Colonic mucosa (tissue), 4 donors: ENCODE measurements around the gene POLDIP2. TPM values are rescaled to one million over a fixed set of nuclear protein-coding genes. Genes with fewer than 3 reads are reported as not detected.

Experiments
- DNase-seq: peaks from one replicate; pipeline ENCODE4 v3.0.0-alpha.2; 2020
- H3K27ac ChIP-seq: fragments of 200-600 bp; one replicate; pipeline ENCODE4 v1.8.0; 2021
- H3K27me3 ChIP-seq: fragments of 200-600 bp; one replicate; pipeline ENCODE4 v1.8.0; 2021
- H3K36me3 ChIP-seq: fragments of 200-600 bp; one replicate; pipeline ENCODE4 v1.8.0; 2021
- H3K4me1 ChIP-seq: fragments of 200-600 bp; one replicate; pipeline ENCODE4 v1.8.0; 2021; ENCODE audit warnings: mild to moderate bottlenecking
- H3K4me3 ChIP-seq: fragments of 200-600 bp; one replicate; pipeline ENCODE4 v1.8.0; 2021
- H3K9ac ChIP-seq, 2 donors: one replicate each; pipeline ENCODE4 v1.7.0; 2013; ENCODE audit warnings: control low read depth in 2 of 2, low read depth in 2 of 2, low read length in 2 of 2
- H3K9me3 ChIP-seq: fragments of 200-600 bp; one replicate; pipeline ENCODE4 v1.8.0; 2021
- intact Hi-C: fragments of 100-400 bp; cut with DNase I; formaldehyde crosslinking; loops from one replicate; pipeline ENCODE4 v1.14.1; 2022
- total RNA-seq, 2 donors: library from RNA; stranded (reverse); fragmentation: NEBNext Ultra II Directional in 1 of 2; extraction: Animal tissue kit (Norgen Biotek cat#: 25700) in 1 of 2; gene quantifications; one replicate each; pipeline ENCODE4 v1.2.1, GENCODE V29; 2021
- TF ChIP-seq, protein P1 (sequence below): fragments of 200-600 bp; IDR thresholded peaks from one replicate; pipeline ENCODE4 v1.8.0; 2022; ENCODE audit warnings: antibody characterized with exemption, mild to moderate bottlenecking
- donor health status: healthy.
- donor health status: DM: no; HTN: no; CAD: no.
- donor health status: DM: no; HTN: no; CAD: no.

POLDIP2 gene
- total RNA-seq, 2 donors from 2014 or later = 80.3 to 132 TPM

DNA sequence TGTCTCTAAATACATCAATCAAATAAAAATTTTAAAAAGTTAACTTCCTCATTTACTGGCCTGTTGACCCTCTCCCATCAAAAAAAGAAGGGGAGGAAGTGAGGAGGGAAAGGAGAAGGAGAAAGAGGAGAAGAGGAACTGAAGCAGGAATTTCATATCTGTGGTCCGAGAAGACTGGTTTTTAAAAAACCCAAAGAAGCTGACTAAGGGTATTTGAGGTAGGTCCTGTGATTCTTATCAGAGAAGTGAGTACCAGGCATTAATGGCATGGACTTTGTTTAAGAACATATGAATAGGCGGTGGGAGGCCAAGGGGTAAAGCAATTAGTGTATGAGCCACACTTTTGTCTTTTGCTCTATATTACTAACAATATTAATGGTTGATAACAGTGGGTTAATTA, 46.7 kb upstream of the POLDIP2 start:
- Histone ChIP-seq H3K4me1 (peaks cover 4% of the 10 kb centered on the region), H3K4me3 (no peak overlapping the region), H3K36me3 (no peaks in the 10 kb centered on the region), H3K9me3 (no peaks in the 10 kb centered on the region), H3K27ac (no peak overlapping the region), H3K27me3 (no peaks in the 10 kb centered on the region), H3K9ac (no peak overlapping the region)
- TF ChIP-seq, protein P1, sequence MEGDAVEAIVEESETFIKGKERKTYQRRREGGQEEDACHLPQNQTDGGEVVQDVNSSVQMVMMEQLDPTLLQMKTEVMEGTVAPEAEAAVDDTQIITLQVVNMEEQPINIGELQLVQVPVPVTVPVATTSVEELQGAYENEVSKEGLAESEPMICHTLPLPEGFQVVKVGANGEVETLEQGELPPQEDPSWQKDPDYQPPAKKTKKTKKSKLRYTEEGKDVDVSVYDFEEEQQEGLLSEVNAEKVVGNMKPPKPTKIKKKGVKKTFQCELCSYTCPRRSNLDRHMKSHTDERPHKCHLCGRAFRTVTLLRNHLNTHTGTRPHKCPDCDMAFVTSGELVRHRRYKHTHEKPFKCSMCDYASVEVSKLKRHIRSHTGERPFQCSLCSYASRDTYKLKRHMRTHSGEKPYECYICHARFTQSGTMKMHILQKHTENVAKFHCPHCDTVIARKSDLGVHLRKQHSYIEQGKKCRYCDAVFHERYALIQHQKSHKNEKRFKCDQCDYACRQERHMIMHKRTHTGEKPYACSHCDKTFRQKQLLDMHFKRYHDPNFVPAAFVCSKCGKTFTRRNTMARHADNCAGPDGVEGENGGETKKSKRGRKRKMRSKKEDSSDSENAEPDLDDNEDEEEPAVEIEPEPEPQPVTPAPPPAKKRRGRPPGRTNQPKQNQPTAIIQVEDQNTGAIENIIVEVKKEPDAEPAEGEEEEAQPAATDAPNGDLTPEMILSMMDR = no peak
- intact Hi-C loops = no loop called here
- DNase-seq = no peak

DNA sequence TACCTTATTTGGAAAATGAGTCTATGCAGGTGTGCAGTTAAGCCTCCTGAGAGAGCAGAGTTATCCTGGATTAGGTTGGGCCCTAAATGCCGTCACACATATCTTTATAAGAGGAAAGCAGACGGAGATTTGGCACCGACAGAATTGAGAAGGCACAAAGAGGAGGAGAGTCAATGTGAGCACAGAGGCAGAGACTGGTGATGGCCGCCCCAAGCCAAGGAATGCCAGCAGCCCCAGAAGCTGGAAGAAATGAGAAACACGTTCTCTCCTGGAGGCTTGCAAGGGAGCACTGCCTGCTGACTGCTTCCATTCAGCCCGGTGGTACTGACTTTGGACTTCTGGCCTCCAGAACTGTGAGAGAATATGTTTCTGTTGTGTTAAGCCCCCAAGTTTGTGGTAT, 45.5 kb upstream of the POLDIP2 start:
- Histone ChIP-seq H3K4me1 (peaks cover 4% of the 10 kb centered on the region), H3K9me3 (no peaks in the 10 kb centered on the region), H3K36me3 (no peaks in the 10 kb centered on the region), H3K9ac (no peak overlapping the region), H3K4me3 (no peak overlapping the region), H3K27me3 (no peaks in the 10 kb centered on the region), H3K27ac (no peak overlapping the region)
- intact Hi-C loops = no loop called here
- TF ChIP-seq, protein P1 = no peak
- no peak for DNase-seq

DNA sequence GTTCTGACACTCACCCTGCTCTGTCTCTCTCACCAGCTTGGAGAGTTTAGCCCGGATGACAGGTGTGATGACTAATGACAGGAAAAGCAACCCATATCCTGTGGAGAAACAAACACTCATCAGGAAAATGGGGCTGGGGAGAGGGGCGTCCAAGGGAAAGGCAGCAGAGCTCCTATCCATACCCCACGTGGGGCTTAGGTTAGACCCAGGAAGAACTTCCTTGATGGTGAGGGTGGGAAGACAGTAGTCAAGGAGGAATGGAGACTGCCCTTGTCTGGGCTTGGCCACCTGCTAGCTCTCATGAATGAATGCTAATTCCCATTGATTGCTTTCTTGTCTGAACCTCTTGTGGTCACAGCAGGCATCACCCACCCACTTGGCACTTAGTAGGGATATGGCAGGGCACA, 44.9 kb upstream of the POLDIP2 start:
- Histone ChIP-seq H3K27me3 (no peaks in the 10 kb centered on the region), H3K9me3 (no peaks in the 10 kb centered on the region), H3K9ac (no peak overlapping the region)

DNA sequence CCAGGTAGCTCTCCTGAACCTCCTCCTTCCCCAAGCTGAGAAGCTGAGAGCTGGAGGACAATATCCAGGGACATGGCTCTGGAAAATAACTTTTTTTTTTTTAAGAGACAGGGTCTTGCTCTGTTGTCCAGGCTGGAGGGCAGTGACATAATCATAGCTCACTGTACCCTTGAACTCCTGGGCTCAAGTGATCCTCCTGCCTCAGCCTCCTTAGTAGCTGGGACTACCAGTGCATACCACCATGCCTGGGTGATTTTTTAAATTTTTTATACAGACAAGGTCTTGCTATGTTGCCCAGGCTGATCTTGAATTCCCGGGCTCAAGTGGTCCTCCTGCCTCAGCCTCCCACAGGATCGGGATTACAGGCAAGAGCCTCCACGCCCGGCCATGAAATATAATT, 42.5 kb upstream of the POLDIP2 start:
- H3K27me3 ChIP-seq = no peaks in the 10 kb centered on the region
- H3K9ac ChIP-seq = no peak overlapping the region
- no peaks in the 10 kb centered on the region for H3K4me1 ChIP-seq
- no peaks in the 10 kb centered on the region for H3K36me3 ChIP-seq
- H3K27ac ChIP-seq = no peak overlapping the region
- H3K9me3 ChIP-seq = no peaks in the 10 kb centered on the region
- intact Hi-C loops = no loop called here
- no peak for DNase-seq
- no peak overlapping the region for H3K4me3 ChIP-seq
- TF ChIP-seq, protein P1 = no peak

More for the DNA sequence above, 44.9 kb upstream of the POLDIP2 start:
- no peak for DNase-seq
- Histone ChIP-seq H3K4me3 (no peak overlapping the region), H3K27ac (no peak overlapping the region), H3K4me1 (peaks cover 4% of the 10 kb centered on the region), H3K36me3 (no peaks in the 10 kb centered on the region)
- TF ChIP-seq, protein P1 = no peak
- intact Hi-C loops = no loop called here

DNA sequence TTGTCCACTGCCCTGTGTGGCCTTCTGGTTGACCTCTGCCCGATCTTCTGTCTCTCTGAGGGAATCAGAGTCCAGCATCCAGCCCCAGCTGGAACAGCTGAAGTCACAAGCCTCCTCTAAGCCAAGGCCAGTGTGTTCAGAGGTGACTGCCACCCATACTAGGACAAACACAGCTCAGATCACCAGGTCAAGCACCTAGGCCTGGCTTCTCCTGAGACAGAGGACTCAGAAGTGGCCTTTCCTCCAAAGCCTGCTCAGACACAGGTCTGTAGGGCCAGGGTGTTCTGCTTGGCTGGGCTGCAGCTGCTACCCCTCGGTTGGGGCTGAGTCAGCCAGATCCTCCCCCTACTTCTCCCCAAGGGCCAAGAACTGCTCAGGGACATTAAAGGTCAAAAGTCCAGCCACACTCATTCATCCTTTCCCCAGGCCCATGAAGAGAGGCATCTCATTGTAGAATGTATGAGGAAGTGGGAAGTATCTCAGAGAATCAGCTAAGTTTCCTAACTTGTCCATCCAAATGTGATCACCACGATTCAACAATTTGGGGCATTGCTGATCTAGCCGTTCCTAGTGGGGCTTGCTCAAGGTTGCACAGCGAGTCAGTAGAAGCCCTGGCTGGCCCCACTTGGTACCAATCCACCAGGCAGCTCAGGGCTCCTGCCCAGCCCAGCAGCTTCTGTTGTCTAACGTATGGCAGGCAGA, 41.1 kb upstream of the POLDIP2 start:
- H3K4me1 ChIP-seq = no peaks in the 10 kb centered on the region
- no peak overlapping the region for H3K27ac ChIP-seq
- no peak for DNase-seq
- no peak overlapping the region for H3K4me3 ChIP-seq
- H3K27me3 ChIP-seq = no peaks in the 10 kb centered on the region
- intact Hi-C loops = no loop called here
- no peak overlapping the region for H3K9ac ChIP-seq
- no peaks in the 10 kb centered on the region for H3K9me3 ChIP-seq
- no peaks in the 10 kb centered on the region for H3K36me3 ChIP-seq
- TF ChIP-seq, protein P1 = no peak
